BJ (cell line): ENCODE measurements around the gene LAMA3. TPM values are rescaled to one million over a fixed set of nuclear protein-coding genes. Genes with fewer than 3 reads are reported as not detected.

Experiments used
- CTCF ChIA-PET: fragments of 350-600 bp; formaldehyde crosslinking; extraction: SDS; loops from one replicate; lab custom pipeline; 2021; ENCODE audit warnings: antibody characterized with exemption, inconsistent platforms; lab: Yijun Ruan, JAX
- POLR2A ChIA-PET: fragments of 300-600 bp; sonication (Branson Sonifier 250); formaldehyde crosslinking; extraction: SDS; loops from one replicate; lab custom pipeline; 2021; ENCODE audit warnings: antibody characterized with exemption; lab: Charles Lee
- DNase-seq: peaks from one replicate; pipeline ENCODE4 v3.0.0-alpha.2; 2011; ENCODE audit warnings: low read depth
- H3K27me3 ChIP-seq: 2 replicates; pipeline ENCODE4 v1.6.0; 2011; ENCODE audit warnings: low read length; ENCODE audit not compliant: control insufficient read depth, insufficient read depth
- H3K36me3 ChIP-seq: 2 replicates; pipeline ENCODE4 v1.5.1; 2011; ENCODE audit warnings: low read length; ENCODE audit not compliant: control insufficient read depth, insufficient read depth
- H3K4me3 ChIP-seq: 2 replicates; pipeline ENCODE4 v1.5.1; 2011; ENCODE audit warnings: low read depth, mild to moderate bottlenecking, control low read depth, low read length
- polyA plus RNA-seq: library from polyadenylated mRNA; depleted of rRNA; stranded (reverse); fragments of >200 nt; gene quantifications from 2 replicates; pipeline ENCODE4 v1.2.3, GENCODE V29; 2011
- TF ChIP-seq, protein P1 (sequence below): IDR thresholded peaks from 2 replicates; pipeline ENCODE4 v1.5.1; 2011; ENCODE audit warnings: low read depth, mild to moderate bottlenecking, control low read depth, inconsistent platforms, low read length, moderate library complexity; ENCODE audit not compliant: insufficient read depth

LAMA3 gene
- polyA plus RNA-seq, 1 experiment, result 5.6 TPM

DNA sequence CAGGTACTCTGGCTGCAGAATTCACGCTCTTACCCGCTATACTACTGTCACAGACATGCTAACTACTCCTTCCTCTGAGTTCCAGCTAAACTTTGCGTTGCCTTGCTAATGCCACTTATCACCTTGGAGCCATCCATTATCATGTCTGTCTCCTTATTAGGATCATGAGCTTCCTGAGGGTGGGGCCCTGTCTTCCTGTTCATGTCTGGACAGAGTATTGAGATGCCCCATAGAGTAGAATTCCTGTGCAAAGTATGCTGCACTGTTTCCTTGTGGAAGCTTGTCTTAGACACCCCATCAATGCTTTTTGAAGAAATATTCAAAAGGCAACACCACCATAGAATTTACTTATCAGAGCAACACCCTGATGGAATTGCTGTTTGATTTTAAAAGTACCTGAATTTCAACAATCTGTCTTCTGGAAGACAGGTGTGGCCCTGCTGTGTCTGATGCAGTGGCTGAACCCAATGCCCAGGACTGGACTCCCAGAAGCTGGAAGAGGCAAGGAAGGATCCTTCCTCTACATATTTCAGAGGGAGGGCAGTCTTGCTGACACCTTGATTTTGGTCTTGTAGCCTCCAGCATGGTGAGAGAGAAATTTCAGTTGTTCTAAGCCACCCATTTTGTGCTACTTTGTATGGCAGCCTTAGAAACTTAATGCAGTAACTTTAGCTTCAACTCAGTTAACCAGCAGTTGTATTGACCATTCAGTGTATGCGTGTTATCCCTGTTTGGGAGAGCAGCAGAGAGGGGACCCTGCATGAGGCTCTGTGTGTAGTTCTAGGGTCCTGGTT is 5.6 kb downstream of the LAMA3 start:
- no peak overlapping the region for H3K4me3 ChIP-seq
- TF ChIP-seq, protein P1, sequence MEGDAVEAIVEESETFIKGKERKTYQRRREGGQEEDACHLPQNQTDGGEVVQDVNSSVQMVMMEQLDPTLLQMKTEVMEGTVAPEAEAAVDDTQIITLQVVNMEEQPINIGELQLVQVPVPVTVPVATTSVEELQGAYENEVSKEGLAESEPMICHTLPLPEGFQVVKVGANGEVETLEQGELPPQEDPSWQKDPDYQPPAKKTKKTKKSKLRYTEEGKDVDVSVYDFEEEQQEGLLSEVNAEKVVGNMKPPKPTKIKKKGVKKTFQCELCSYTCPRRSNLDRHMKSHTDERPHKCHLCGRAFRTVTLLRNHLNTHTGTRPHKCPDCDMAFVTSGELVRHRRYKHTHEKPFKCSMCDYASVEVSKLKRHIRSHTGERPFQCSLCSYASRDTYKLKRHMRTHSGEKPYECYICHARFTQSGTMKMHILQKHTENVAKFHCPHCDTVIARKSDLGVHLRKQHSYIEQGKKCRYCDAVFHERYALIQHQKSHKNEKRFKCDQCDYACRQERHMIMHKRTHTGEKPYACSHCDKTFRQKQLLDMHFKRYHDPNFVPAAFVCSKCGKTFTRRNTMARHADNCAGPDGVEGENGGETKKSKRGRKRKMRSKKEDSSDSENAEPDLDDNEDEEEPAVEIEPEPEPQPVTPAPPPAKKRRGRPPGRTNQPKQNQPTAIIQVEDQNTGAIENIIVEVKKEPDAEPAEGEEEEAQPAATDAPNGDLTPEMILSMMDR, result no peak
- H3K36me3 ChIP-seq, result no peaks in the 10 kb centered on the region
- ChIA-PET POLR2A (interaction anchor here (0.6 kb wide), 1 partner anchor 111 kb away, joined by 4 read pairs; no protein-coding TSS in a partner anchor), CTCF (interaction anchor here (0.6 to 1.5 kb wide), 8 partner anchors 8 to 180 kb away, joined by 3 to 4 read pairs (median 3); no protein-coding TSS in a partner anchor)
- H3K27me3 ChIP-seq, result no peaks in the 10 kb centered on the region
- no peak for DNase-seq

DNA sequence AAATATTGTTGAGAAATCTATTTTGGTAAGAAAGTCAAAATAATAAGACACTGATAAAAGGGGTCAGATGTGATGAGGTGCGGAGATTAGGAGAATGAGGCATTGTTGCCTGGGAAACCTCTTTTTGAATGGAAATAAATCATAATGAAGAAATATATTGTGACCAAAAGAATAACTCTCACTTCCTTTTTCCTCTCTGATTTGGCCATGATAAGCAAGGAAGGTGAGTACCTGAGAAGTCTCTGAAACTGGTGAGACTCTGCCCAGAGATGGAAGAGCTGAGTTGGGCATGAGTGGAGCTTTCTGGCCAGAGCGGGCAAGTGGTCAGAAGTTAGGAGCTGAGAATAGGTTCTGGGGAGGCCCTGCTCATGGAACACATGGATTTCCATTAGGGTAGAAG is 11.8 kb downstream of the LAMA3 start:
- Histone ChIP-seq H3K36me3 (no peaks in the 10 kb centered on the region), H3K4me3 (no peak overlapping the region), H3K27me3 (no peaks in the 10 kb centered on the region; the same call in 1 of the 2 replicates)
- TF ChIP-seq, protein P1, result no peak
- DNase-seq, result no peak
- ChIA-PET POLR2A (no interaction called here), CTCF (interaction anchor here (0.8 to 4.7 kb wide), 2 partner anchors 47 to 79 kb away, joined by 3 to 102 read pairs; no protein-coding TSS in a partner anchor)

DNA sequence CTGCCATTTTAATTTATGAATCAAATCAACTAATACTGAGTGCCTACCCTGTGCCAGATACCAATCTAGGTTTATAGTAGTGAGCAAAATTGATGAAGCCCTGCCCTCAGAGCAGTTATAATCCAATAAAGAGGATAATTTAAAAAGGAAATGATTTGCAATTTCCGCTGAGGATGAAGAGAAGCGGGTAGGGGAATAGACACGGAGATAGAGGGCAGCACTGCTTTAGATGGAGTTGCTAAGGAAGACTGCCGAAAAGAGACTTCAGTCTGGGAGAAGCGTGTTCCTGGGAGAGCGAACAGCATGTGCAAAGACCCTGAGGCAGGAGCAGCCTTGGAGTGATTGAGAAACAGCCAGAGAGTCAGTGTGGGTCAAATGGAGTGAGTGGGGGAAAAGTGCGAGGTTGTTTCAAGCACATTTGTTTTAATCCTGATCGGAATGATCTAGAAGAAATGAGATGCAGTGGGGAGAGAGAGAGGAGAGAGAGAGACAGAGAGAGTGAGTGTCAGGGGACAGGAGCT is 12.4 kb downstream of the LAMA3 start:
- Histone ChIP-seq H3K27me3 (no peaks in the 10 kb centered on the region; the same call in 1 of the 2 replicates), H3K36me3 (no peaks in the 10 kb centered on the region), H3K4me3 (no peak overlapping the region)
- TF ChIP-seq, protein P1, result no peak
- ChIA-PET POLR2A (no interaction called here), CTCF (interaction anchor here (0.8 to 4.7 kb wide), 8 partner anchors 9 to 201 kb away, joined by 3 to 102 read pairs (median 13); no protein-coding TSS in a partner anchor)
- DNase-seq, result no peak

DNA sequence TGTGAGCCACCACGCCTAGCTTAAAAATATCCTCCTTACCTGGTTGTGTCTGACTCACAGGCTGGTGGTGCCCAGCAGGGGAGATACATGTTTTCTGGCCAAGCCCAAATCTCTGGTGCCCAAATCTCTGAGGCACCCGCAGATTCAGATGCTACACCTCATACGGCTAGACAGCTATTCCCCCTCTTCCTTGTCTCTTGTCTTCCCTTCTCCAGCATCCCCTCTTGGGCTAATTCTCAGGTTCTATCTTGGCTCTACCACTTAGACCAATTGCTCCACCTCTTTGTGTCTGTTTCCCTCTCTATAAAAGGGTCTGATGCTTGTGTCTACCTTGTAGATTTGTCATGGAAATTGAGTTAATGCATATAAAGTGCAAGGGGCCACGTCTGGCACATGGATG is 13.4 kb downstream of the LAMA3 start:
- Histone ChIP-seq H3K27me3 (no peaks in the 10 kb centered on the region; the same call in 1 of the 2 replicates), H3K36me3 (no peaks in the 10 kb centered on the region), H3K4me3 (no peak overlapping the region)
- POLR2A ChIA-PET, result no interaction called here
- no peak for DNase-seq
- CTCF ChIA-PET, result interaction anchor here (0.6 to 4.7 kb wide), 48 partner anchors 8 to 228 kb away, joined by 3 to 102 read pairs (median 4); partner anchors contain the start of genes LAMA3, NPC1 and RMC1
- TF ChIP-seq, protein P1, result no peak
